HG03175 (cell line): Measurements from ENCODE around the gene KNCN.

Experiments used
- ATAC-seq: cut with Tn5 transposase; IDR thresholded peaks from one replicate; pipeline ENCODE4 v1.9.1; 2021; ENCODE audit warnings: mild to moderate bottlenecking, moderate library complexity; ENCODE audit not compliant: unreplicated experiment

The KNCN gene

DNA sequence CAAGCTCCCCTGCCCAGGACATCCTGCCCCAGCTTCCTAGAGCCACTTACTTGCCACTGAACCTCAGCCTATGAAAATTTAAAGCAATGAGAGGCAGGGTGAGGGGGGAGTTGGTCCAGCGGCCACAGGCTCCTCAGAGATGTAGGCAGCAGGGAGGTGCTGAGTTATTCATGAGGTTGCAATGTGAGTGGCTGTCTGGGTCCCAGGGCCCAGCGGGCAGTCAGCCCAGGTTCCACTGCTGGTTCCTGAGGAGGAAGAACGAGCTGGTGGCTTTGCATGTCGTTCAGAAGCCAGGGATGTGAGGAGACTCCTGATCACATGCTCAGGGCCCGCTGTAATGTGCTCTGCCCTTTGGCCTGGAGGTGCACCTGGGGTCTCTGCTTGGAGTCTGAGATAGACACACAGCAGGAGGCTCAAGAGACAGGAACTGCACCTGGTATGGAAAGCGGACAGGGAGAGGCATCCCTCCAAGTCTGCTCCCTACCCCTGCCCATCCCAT, at the start of gene KNCN:
KNCN (minus strand) TSS at position 51 of the 499 bp plus-strand sequence. CDS start 432 bp downstream, outside the sequence.
- ATAC-seq, result no peak

DNA sequence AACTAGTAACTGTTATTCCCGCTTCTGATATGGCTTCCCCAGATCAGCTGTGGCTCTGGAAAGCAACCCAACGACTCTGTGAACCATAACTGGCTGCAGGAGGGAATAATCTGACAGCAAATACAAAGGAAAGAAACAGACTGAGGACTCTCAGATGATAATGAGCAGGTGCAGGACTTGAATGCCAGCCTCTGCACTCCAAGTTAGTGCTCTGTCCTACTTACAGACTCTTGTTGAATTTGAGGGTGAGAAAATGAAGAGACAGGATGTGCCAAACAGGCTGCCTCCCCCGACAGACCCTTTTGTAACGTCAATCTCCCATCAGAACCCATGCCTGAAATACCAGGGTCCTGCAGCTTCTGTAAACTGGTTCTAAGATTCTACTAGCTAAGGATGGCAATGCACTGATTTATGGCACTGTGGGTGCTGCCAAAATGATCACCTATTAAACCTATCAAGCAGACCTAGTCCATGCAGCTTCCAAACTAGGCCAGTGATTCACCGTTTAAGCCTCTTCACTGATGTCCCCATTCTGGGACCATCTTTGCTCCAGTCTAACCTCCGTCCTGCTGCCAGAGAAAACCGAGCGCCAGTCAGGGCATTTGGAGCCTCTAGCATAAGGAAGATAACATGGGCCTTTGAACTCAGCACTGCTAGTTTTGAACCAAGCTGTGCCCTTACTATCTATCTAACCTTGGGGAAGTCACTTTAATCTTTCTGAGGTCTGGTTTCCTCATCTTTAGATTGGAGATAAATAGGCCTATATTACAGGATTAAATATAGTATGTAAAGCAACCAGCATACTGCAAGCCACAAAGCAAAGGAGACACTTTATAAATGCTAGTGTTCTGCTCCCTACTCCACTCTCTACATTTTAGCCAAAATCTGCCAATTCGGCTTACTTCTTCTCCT, 47.9 kb upstream of the KNCN start:
- no peak for ATAC-seq

DNA sequence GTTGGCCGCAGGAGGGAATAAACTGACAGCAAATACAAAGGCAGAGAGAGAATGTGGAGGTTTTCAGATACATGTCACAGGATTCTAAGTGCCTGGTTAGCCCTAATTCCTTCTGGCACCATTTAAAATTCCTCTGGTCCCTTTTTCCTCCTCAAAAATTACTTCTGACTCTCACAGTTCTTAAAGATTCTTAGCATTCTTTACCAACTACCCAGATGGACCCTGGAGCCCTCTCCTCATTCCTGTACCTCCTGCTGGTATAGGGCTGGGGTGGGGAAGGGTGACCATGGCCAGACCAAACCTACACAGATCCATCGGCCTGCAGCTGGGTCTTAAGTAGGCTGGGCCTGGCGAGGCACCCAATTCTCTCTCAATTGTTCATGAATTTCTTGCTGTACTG, 45.4 kb upstream of the KNCN start:
- ATAC-seq, result no peak

DNA sequence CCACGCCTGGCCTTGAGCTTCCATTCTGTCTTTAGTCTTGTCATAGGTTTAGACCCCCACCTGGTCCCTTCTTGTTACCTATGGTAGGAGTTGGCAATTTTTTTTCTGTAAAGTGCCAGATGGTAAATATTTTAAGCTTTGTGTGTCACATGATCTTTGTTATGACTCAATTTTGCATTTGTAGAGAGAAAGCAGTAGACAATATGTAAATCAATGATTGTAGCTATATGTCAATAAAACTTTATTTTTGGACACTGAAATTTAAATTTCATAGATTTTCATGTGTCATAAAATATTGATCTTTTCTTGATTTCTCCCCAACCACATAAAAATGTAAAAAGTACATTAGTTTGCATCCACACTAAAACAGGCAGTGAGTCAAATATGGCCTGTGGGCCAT, 44.6 kb upstream of the KNCN start:
- no peak for ATAC-seq

DNA sequence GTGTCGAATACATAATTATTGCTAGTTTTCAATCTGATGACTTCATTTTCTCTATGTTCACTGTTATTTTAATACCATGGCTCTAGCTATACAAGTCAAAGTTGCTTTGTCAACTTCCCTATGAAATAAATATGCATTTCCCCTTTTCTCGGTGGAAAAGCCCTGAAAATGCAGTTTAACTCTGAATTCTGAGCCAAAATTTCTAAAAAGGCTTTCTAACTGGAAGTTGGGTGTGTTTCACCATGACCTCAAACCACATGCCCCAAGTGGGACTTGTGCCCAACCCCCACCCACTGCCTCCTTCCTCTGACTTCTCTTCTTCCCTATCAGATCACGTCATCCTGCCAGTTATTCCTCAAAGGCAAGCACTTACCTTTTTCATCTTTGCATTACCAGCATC, 43.7 kb upstream of the KNCN start:
- ATAC-seq, result no peak

DNA sequence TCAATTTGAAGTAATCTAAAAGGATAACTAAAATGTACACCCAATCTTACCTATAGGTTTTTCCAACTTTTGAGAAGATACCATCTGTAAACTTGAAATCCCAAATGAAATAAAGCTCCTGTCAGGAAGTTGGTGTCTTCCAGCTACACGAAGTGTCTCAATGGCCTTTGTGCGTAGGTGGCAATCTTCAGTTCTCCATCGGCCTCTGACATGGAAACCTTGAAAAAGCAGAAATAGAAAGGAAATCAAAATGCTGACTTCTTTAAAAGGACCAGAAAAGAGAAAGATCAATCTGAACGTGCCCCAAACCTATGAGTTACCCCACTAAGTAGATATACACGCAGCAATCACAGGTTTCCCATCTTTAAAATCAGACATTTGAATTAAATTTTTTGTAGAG, 42.6 kb upstream of the KNCN start:
- ATAC-seq, result no peak

DNA sequence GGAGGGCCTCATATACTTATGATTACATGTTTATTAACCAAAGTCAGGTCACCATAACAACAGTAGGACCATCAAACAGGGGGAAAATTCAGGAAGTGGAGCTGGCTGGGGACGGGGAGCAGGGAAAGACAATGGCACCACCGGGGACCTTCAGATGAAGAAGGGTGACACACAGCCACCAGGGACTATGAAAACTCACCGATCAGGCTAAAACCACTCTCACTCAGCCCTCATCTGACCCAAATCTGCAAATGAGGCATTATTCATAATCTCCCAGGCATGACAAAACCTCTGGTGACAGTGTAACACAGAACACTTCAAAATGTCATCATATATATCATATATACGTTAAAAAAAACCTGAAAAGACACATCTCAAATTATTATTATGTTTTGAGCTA, 41.4 kb upstream of the KNCN start:
- ATAC-seq, result no peak

DNA sequence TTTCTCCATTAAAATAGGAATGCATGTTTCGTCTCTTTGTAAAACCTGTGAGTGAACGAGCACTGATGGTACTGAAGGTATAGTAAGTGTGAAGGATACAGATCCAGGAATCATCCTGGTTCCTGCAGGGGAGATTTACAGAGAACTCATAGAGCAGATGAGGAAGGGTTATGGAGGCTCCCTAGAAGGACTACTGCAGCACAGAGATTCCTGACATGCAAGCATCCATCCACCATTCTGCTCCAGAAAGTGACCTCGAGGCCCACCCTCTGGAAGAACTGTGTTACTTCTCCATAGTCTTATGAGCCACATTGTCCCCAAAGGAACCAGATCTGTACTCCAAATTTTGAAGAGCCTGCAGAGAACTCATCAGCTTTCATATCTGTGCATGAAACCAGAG, 38.1 kb upstream of the KNCN start:
- no peak for ATAC-seq

DNA sequence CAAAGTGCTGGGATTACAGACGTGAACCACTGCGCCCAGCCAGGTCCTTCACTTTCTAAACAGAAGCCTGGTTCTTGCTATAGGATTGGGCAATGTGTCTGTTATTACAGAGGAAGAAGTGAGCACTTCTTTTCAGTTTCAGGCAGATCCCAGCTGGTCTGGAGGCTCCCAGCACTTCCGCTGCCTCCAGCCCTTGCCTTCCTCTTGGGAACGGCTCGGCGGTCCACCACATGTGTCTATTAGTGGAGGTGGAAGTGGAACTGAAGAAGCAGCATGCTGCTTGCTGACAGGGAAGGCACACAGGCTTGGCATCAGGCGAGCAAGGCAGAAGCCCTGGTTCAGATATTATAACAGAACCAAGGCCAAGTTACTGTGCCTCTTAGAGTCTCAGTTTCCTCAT, 35.6 kb upstream of the KNCN start:
- ATAC-seq, result no peak

DNA sequence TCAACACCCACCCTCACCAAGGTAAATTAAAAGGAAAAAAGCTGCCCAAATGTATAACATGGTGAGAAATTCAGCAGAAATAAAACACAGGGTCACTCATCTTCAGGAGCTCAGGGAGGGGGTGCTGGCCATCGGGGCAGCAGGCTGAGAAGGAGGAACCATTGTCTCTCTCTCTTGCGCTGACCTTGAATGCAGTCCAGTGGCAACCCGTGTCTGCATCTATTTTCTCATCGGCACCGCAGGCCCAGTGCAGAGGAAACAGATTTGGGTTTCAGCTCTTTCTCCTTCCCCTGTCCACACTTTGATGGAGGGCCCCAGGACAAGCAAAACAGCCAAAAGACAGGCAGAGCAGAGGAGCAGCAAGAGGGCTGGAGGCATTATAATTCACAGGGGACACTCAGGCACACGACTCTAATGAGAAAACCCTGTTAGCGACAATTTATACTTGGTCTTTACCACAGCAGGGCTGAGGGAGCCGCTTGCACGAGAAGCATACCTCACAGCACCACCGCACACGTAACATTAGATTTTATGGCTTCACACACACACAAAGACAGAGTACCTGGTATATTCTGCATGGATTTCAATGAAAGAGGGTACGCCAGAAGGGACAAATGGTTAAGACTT, 34.0 kb upstream of the KNCN start:
- ATAC-seq, result no peak

DNA sequence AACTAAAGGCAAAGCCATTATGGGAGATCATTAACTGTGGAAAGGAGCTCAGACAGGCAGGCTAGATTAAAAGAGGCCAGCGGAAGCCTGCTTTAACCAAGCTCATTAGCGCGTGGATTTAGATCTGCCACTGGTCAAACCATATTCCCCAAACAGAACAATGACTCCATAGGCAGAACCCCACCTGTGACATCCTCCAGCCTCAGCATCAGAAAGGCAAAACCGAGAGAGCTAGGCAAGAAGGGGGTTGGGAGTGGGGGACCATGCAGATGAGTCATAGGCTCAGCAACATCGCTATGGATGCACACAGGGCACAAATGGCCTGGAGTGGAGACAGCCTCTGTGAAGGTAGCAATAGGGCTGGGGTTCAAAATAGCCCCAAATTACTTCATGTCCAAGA, 32.0 kb upstream of the KNCN start:
- no peak for ATAC-seq

DNA sequence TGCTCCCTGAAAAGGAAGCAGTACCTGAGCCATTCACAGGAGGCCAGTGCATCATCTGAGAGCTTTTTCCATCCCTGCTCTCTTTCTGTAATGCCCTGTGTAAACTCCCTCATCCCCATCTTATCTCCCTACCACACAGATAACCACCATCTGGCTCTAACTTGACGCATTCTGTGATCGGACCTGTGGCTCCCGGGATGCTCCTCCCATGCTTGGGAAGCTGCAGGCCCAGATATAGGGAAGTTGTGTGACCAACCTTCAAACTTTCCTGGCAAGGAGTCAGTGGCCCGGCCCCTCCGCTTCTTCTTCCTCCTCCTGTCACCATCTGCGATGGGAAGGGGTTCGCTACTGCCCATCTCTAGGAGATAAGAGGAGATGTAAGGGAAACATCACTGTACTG, 31.5 kb upstream of the KNCN start:
- ATAC-seq, result no peak

DNA sequence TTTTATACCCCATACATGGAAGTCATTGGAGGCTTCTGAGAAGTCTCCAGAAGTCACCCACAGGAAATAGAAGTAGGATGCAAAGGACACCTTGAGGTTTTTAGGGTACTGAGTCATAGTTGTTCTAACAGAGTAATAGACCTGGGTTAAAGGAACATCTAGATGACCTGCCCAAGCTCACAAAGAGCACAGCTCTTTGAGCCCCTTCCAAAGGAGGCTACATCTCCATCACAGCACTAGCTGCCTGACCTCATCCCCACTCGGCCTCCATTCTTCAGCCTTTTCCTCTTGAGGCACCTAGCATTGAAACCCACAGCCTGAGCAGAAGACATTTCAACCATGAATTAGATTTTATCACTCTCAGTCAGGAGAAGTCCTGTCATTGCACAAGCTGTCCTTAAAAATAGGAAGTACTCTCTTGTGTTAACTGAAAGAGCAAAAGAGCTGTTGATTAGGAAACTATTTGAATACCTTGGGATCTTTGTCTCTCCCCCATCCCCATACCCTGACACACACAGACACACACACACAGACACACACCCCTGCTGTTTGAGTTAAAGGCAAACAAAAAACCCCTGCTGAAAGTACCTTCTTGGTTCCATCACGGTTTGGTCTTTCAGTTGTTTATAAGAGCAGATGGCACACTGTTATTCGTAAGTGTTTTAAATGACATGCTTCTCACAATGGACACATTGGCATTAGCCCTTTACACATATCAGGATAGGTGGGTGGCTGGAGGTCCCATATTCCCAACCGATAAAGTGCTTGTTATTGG, 30.4 kb upstream of the KNCN start:
- ATAC-seq, result no peak

DNA sequence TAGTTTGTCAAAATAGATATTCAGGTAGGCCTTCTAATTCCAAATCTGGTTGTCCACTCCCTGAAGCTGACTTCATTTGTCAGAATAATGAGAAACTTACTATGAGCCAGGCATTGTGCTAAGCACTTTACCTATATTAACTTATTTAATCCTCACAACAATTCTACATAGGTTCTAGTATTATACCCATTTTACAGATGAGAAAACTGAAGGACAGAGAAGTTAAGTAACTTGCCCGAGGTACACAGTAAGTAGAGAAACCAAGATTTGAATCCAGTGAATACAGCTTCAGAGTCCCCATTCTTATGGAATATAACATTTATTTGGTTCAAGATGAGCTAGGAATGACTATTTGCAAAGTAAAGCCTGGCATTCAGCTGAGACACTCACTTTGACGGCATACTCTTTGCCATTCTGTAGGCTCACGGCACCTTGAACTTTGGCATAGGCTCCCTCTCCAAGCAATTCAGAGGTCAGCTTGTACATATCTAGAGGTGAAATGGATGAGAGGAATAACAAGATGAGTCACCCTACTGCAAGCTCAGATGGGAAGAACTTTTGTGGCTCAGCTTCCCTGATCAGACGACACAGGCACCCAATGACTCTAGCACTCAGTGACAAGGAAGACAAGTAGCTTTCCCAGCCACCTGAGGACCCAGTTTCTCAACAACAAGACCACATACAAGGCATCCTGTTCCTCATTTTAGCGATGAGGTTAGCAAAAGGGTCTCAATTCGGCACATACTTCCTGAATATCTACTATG, 28.9 kb upstream of the KNCN start:
- ATAC-seq, result no peak

DNA sequence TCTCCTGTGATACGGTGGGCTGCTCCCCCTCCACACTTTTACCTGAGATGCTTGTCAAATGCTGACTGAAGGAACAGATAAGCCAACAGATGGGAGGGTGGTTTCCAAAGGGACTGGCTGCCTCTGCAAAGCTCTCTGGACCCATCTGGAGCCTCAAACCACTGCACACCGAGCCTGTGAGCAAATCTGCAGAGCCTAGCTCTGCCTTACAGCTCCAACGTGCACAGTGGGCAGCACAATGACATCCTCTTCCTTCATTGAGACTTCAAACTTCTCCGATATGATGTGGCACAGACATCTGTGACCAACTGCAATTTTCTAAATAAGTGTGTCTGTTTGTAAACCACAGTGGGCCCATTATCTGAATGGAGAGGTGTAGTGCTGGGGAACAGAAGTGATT, 26.2 kb upstream of the KNCN start:
- no peak for ATAC-seq

DNA sequence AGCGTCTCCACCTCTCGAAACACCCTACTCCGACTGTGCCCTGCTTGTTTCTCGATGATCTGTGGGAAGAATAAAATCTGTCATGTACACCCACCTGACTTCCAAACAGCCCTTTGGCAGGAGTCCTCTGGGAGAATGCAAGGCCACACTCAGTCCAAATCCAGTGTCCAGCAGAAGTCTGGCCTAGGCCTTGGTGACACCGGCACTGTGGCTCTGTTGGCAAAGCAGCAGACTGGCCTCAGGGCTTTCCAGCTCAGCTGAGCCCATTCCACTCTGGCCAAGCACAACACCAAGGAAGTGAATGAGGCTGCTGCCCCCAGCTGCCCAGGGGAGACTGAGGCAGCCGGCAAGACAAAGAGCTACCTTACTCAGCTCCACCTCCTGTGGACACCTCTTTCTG, 25.1 kb upstream of the KNCN start:
- ATAC-seq, result no peak

DNA sequence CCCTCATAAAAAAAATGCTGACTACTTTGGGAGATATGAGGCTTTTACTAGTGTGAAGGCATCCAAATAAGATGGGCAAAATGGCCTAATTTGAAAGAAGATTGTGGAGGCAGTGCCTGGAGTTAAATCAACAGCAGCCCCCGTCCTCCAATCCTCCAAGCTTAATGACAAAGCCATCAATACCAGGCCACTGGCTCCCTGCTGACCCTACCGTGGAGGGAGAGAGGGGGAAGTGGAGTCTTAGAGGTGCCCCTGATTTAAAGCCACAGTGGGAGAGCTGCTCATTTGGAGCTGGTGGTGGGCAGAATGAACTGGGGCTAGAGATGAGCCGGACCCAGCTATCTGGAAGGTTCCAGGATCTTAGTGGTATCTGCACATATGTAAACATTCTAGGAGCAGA, 24.3 kb upstream of the KNCN start:
- ATAC-seq, result no peak

DNA sequence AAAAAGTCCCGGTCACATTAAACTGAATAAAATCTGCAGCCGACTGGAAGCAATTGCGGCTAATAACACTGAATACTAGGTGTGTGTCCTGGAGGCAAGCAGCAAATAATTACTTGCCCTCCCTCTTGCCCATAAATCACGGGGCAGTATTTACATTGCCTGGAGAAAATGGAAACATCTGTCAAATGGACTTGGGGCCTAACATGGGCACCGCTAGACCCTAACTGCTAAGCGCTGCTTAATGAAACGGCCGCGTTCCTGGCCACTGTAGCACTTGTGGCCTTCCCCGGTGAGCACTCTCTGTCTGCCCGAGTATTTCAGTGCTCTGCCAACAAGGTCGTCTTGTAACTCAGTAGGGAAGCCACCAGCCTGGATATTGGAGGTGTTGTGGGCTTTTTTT, 23.9 kb upstream of the KNCN start:
- no peak for ATAC-seq

DNA sequence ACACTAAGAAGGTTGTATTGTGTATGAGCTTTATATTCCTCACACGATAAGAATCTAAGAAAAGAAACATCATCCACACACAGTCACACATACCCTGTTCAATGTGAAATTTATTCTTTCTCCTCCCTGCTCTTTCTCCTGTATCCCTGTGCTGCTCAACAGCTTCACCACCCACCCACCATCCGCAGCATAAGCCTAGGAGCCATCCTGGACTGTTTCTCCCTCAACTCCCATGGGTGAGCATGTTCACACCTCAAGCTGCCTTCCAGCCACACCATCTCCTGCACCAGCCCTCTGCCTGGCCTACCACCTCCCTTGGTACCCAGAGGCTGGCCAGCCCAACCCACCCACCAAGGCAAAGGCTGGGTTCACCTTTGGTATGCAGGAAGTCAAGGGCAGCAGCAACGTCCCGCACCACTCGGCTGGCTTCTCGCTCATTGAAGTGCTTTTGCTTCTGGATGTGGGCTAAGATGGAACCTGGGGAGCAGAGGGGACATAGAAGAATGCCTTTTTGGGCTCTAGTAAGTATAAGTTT, 20.3 kb upstream of the KNCN start:
- no peak for ATAC-seq

DNA sequence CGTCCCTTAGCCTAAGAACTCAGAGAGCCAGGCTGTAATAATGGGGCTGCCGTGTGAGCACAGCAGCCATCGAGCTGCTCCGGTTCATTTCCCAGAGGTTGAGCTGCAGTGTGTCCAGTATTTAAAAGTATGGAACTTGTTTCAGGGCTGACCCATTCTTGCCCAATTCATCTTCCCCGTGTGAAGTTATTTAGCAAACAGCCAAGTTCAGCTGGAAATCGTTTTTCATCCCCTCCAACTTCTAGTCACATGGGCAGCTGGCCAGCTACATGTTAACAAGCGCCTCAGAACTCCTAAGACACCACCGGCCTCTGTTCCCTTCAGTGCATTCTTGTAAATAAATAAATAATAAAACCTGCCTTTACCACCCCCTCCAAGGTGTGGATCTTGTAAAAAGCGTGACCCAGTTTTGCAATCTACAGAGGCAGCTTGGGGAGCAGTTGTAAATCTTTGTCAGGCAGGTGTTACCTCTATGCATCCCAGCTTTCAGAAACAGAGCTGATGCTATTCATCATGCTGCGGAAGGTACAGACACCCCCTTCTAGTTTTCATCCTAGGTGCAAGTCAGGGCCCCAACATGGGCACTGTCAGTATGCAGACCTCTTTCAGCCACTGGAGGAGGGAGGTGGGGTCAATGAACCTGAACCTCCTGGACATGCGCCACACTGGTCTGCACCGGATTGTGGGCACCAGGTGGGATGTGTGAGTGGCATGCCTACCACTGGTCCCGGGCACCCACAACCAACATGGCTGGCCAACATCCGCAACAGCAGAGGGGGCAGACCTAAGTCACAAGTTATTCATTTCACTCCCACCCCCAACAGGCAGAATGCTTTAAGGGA, 18.7 kb upstream of the KNCN start:
- no peak for ATAC-seq
